GM23248 (cell line): ENCODE measurements around the gene TMEM190.

Experiments
- EZH2 ChIP-seq: fragments of 200-600 bp; sonication (generic); IDR thresholded peaks from 2 replicates; pipeline ENCODE4 v1.6.1; 2018; ENCODE audit warnings: antibody characterized with exemption, mild to moderate bottlenecking; ENCODE audit not compliant: insufficient read depth, poor library complexity, severe bottlenecking
- EZH2phosphoT487 ChIP-seq: fragments of 200-600 bp; sonication (generic); IDR thresholded peaks from 2 replicates; pipeline ENCODE4 v1.6.1; 2018; ENCODE audit warnings: antibody characterized with exemption, moderate library complexity, mild to moderate bottlenecking, low read depth; ENCODE audit not compliant: insufficient read depth

GRCh38 chr19:55406091-55406825, 29.6 kb downstream of the TMEM190 start:
- TF ChIP-seq EZH2 (no peak), EZH2phosphoT487 (no peak)
